K562 (cell line): ENCODE measurements around the gene IFNGR2. TPM values are rescaled to one million over a fixed set of nuclear protein-coding genes. Genes with fewer than 3 reads are reported as not detected.

ENCODE experiments used
- ATAC-seq: fragments of 200-7000 bp; cut with Tn5 transposase; 3 replicates; pipeline ENCODE4 v1.9.1; 2020; ENCODE audit warnings: moderate library complexity
- BruUV-seq: library from RNA; stranded (reverse); fragments of 400-500 nt; replicated peaks from 2 replicates; lab custom pipeline; 2021; lab: Mats Ljungman, UMichigan
- CTCF ChIA-PET: fragments of 300-600 bp; formaldehyde crosslinking; extraction: SDS; loops from one replicate; lab custom pipeline; 2021; ENCODE audit warnings: low intra/inter-chr PET ratio; lab: Yijun Ruan, JAX
- POLR2A ChIA-PET: fragments of 300-600, 350-650 bp; sonication (Branson Sonifier 250); formaldehyde crosslinking; extraction: SDS; loops from one replicate; lab custom pipeline; 2021; ENCODE audit warnings: antibody characterized with exemption, inconsistent platforms; lab: Yijun Ruan, JAX
- DNase-seq, 4 experiments: peaks; one replicate each; pipeline versions ENCODE4 v3.0.0 to v3.0.0-alpha.2; 2011 to 2018; ENCODE audit warnings: low spot score in 3 of 4, mixed read lengths in 3 of 4; ENCODE audit errors: extremely low read depth in 1 of 4
- FAIRE-seq: peaks from 2 replicates; lab custom pipeline; 2011; peaks lifted over from hg19 to GRCh38; lab: Jason Lieb, UNC
- H2AFZ ChIP-seq: 2 replicates; pipeline ENCODE4 v1.6.0; 2011; ENCODE audit warnings: low read depth, low read length, control low read depth, inconsistent platforms
- H3K27ac ChIP-seq: fragments of 200-600 bp; 3 replicates; pipeline ENCODE4 v1.8.0; 2011; ENCODE audit warnings: low read depth, mild to moderate bottlenecking, control low read depth, inconsistent platforms, low read length, moderate library complexity, mixed read lengths; ENCODE audit errors: extremely low read depth
- H3K27me3 ChIP-seq, 2 experiments: fragments of 300-600 bp in 1 of 2; 2 replicates in 1 of 2; 3 replicates in 1 of 2; pipeline versions ENCODE4 v1.6.0 to v1.8.0; 2011; ENCODE audit warnings: inconsistent platforms in 2 of 2, low read length in 2 of 2, mild to moderate bottlenecking in 1 of 2, mixed read lengths in 1 of 2, moderate library complexity in 1 of 2; ENCODE audit not compliant: control insufficient read depth in 2 of 2, insufficient read depth in 2 of 2
- H3K36me3 ChIP-seq: fragments of 300-600 bp; 3 replicates; pipeline ENCODE4 v1.8.0; 2011; ENCODE audit warnings: mild to moderate bottlenecking, low read length, inconsistent platforms; ENCODE audit not compliant: control insufficient read depth, insufficient read depth
- H3K4me1 ChIP-seq, 2 experiments: fragments of 200-600 bp in 1 of 2; replicated peaks in 1 of 2; 2 replicates in 1 of 2; 3 replicates in 1 of 2; pipeline versions ENCODE4 v1.5.1 to v1.8.0; 2011; ENCODE audit warnings: inconsistent platforms in 2 of 2, low read length in 2 of 2, mild to moderate bottlenecking in 1 of 2, mixed read lengths in 1 of 2, moderate library complexity in 1 of 2; ENCODE audit not compliant: control insufficient read depth in 2 of 2, insufficient read depth in 2 of 2
- H3K4me2 ChIP-seq: 2 replicates; pipeline ENCODE4 v1.6.1; 2011; ENCODE audit warnings: low read length, control low read depth, inconsistent platforms, mixed read lengths; ENCODE audit not compliant: insufficient read depth
- H3K4me3 ChIP-seq: fragments of 200-600 bp; sonication (generic), shearing (Covaris generic); 2 replicates; pipeline ENCODE4 v1.5.1; 2016; ENCODE audit warnings: control low read depth, inconsistent platforms
- H3K79me2 ChIP-seq: fragments of 200-600 bp; 3 replicates; pipeline ENCODE4 v1.8.0; 2011; ENCODE audit warnings: low read length, inconsistent platforms; ENCODE audit not compliant: control insufficient read depth, insufficient read depth
- H3K9ac ChIP-seq, 2 experiments: 2 replicates each; pipeline versions ENCODE4 v1.6.0 to v1.6.1; 2011; ENCODE audit warnings: low read depth in 2 of 2, low read length in 2 of 2, control low read depth in 1 of 2, inconsistent platforms in 1 of 2, mild to moderate bottlenecking in 1 of 2, mixed read lengths in 1 of 2; ENCODE audit not compliant: insufficient read depth in 1 of 2
- H3K9me1 ChIP-seq: one replicate; pipeline ENCODE4 v1.6.0; 2011; ENCODE audit warnings: inconsistent platforms, mild to moderate bottlenecking, low read length, moderate library complexity; ENCODE audit not compliant: control insufficient read depth, insufficient read depth
- H3K9me3 ChIP-seq: replicated peaks from 2 replicates; pipeline ENCODE4 v1.5.1; 2011; ENCODE audit warnings: low read depth, low read length, inconsistent platforms; ENCODE audit not compliant: control insufficient read depth, insufficient read depth
- H4K20me1 ChIP-seq: replicated peaks from 2 replicates; pipeline ENCODE4 v1.6.1; 2011; ENCODE audit warnings: low read length, inconsistent platforms, mixed read lengths; ENCODE audit not compliant: control insufficient read depth, insufficient read depth
- EWSR1 ChIP-seq: fragments of 450-650 bp; IDR thresholded peaks from 2 replicates; pipeline ENCODE4 v1.6.1; 2018; ENCODE audit warnings: borderline replicate concordance, mild to moderate bottlenecking, low read depth, moderate library complexity; ENCODE audit not compliant: partially characterized antibody
- HDGF ChIP-seq: fragments of 450-650 bp; IDR thresholded peaks from 2 replicates; pipeline ENCODE4 v1.6.1; 2016
- HMBOX1 ChIP-seq: sonication (generic); IDR thresholded peaks from 2 replicates; pipeline ENCODE4 v1.6.1; 2016
- RAD51 ChIP-seq: fragments of 450-650 bp; IDR thresholded peaks from 2 replicates; pipeline ENCODE4 v1.7.1; 2016; ENCODE audit warnings: low read depth, mild to moderate bottlenecking, borderline replicate concordance
- SIX5 ChIP-seq, 2 experiments: IDR thresholded peaks; 2 replicates each; pipeline ENCODE4 v1.6.1; 2011; ENCODE audit warnings: low read length in 2 of 2, borderline replicate concordance in 1 of 2, low read depth in 1 of 2, mild to moderate bottlenecking in 1 of 2, moderate library complexity in 1 of 2; ENCODE audit not compliant: insufficient read depth in 1 of 2
- YY1 ChIP-seq, 3 experiments: IDR thresholded peaks; 2 replicates each; pipeline ENCODE4 v1.6.1; 2011; ENCODE audit warnings: low read length in 2 of 3, mild to moderate bottlenecking in 2 of 3, moderate library complexity in 2 of 3, borderline replicate concordance in 1 of 3, control low read depth in 1 of 3, low read depth in 1 of 3; ENCODE audit not compliant: insufficient read depth in 3 of 3, insufficient replicate concordance in 2 of 3, control insufficient read depth in 1 of 3, insufficient read length in 1 of 3; ENCODE audit errors: extremely low read depth in 1 of 3
- ZNF318 ChIP-seq, 2 experiments: fragments of 450-650 bp; IDR thresholded peaks; 2 replicates each; pipeline ENCODE4 v1.6.1; 2016; ENCODE audit warnings: mild to moderate bottlenecking in 2 of 2, borderline replicate concordance in 1 of 2, low read depth in 1 of 2, moderate library complexity in 1 of 2
- ZNF57 ChIP-seq: fragments of 450-650 bp; formaldehyde crosslinking; IDR thresholded peaks from 2 replicates; pipeline ENCODE4 v1.4.0; 2020; ENCODE audit warnings: mild to moderate bottlenecking, moderate library complexity
- WGBS: fragments of 100-300 bp; shearing (Covaris generic); methylation state at CpG from one replicate; pipeline ENCODE4 v1.1.6; 2016; ENCODE audit warnings: low coverage, mixed read lengths; ENCODE audit not compliant: insufficient coverage; ENCODE audit errors: missing lambda C conversion rate; 5-methylcytosine and 5-hydroxymethylcytosine counted together
- in situ Hi-C: fragments of 300-500 bp; cut with MboI; formaldehyde crosslinking; loops from 4 replicates; pipeline ENCODE4 v1.15.0; 2018; ENCODE audit warnings: inconsistent platforms, mixed read lengths
- intact Hi-C: fragments of 100-400 bp; cut with micrococcal nuclease; formaldehyde crosslinking; loops from 2 replicates; pipeline ENCODE4 v1.14.2; 2022
- polyA plus RNA-seq, 8 experiments: library from polyadenylated mRNA; depleted of rRNA in 4 of 8; stranded (reverse) in 5 of 8; unstranded in 3 of 8; fragments of >200 nt; fragmentation: Nextera tagmentation in 2 of 8; fragmentation: Illumina TruSeq in 1 of 8; extraction: Ambion mirVana in 2 of 8; extraction: Trizol in 1 of 8; gene quantifications; 2 replicates each; pipeline versions ENCODE4 v1.2.1 to v1.2.3, GENCODE V29; 2011 to 2014; ENCODE audit warnings: inconsistent platforms in 1 of 8, missing spikeins in 1 of 8
- total RNA-seq, 7 experiments: library from RNA; depleted of rRNA in 6 of 7; stranded (reverse); fragments of >200 nt in 6 of 7; fragmentation: Illumina TruSeq in 2 of 7; extraction: Trizol in 2 of 7; gene quantifications; 2 replicates each; pipeline versions ENCODE4 v1.2.1 to v1.2.3, GENCODE V29; 2011 to 2021; ENCODE audit warnings: low replicate concordance in 1 of 7

IFNGR2 gene
- total and polyA plus RNA-seq, 9 of the 15 experiments (the other 6 are each of a cell fraction or from before 2014, with no cell fraction given): 6.7 to 58.0 (median 28.5) TPM

- TF ChIP-seq YY1 (IDR thresholded peaks at IDR 0.05; ENCODE audit: borderline replicate concordance in 1 of 3, control insufficient read depth in 1 of 3, extremely low read depth in 1 of 3, insufficient read depth in 3 of 3, insufficient read length in 1 of 3, insufficient replicate concordance in 2 of 3, low read depth in 1 of 3, low read length in 2 of 3) (peak in 1 of 3 experiments; percentile 8), RAD51 (peak; percentile 90)
- TF ChIP-seq, all 486 proteins: peak for 97
Observed at GRCh38 chr21:33383056-33383888, 19.9 kb upstream of the IFNGR2 start (continued).

GRCh38 chr21:33384841-33385331, 18.3 kb upstream of the IFNGR2 start:
- H3K9ac ChIP-seq: peak overlapping the region in 1 of 2 experiments; percentile 16; a peak in 1 of 4 replicates
- ChIA-PET POLR2A (interaction anchor here (0.6 to 1.6 kb wide), 3 partner anchors 9 to 1574 kb away, joined by 3 to 4 read pairs (median 3); partner anchors contain the start of gene GART), CTCF (no interaction called here)
- H3K27ac ChIP-seq: no peak overlapping the region
- H3K9me3 ChIP-seq: no peaks in the 10 kb centered on the region
- no peaks in the 10 kb centered on the region for H3K9me1 ChIP-seq
- FAIRE-seq (no peak), ATAC-seq (no peak), DNase-seq (no peak)
- no peak overlapping the region for H2AFZ ChIP-seq
- peaks cover 22 to 30% of the 10 kb centered on the region in 2 experiments for H3K4me1 ChIP-seq
- WGBS: 67% methylated on average over 17 of the region's 17 CpGs
- in situ Hi-C loops (no loop called here), intact Hi-C loops (no loop called here)
- H4K20me1 ChIP-seq: no peaks in the 10 kb centered on the region
- BruUV-seq: no TSS peak
- H3K4me2 ChIP-seq: no peak overlapping the region
- no peaks in the 10 kb centered on the region for H3K36me3 ChIP-seq
- no peak overlapping the region for H3K4me3 ChIP-seq
- H3K27me3 ChIP-seq: peaks cover 0 to 6% of the 10 kb centered on the region in 2 experiments; a peak in 1 of 5 replicates
- H3K79me2 ChIP-seq: no peaks in the 10 kb centered on the region
- TF ChIP-seq HDGF: no peak
- peak; percentile 64 for TF ChIP-seq HMBOX1
- no peak for TF ChIP-seq SIX5 (IDR thresholded peaks at IDR 0.05; ENCODE audit: borderline replicate concordance in 1 of 2, insufficient read depth in 1 of 2, low read depth in 1 of 2, low read length in 2 of 2)
- TF ChIP-seq ZNF318 (IDR thresholded peaks at IDR 0.05; ENCODE audit: borderline replicate concordance in 1 of 2, low read depth in 1 of 2): no peak
- no peak for TF ChIP-seq EWSR1
- TF ChIP-seq ZNF57 (CRISPR knock-in tag): no peak
